ENCODE measurements around the gene SCYGR8. TPM values are rescaled to one million over a fixed set of nuclear protein-coding genes. Genes with fewer than 3 reads are reported as not detected.

The SCYGR8 gene
- polyA plus RNA-seq, 1 of the 3 experiments (the other 2 are of a cell fraction), result not detected

DNA sequence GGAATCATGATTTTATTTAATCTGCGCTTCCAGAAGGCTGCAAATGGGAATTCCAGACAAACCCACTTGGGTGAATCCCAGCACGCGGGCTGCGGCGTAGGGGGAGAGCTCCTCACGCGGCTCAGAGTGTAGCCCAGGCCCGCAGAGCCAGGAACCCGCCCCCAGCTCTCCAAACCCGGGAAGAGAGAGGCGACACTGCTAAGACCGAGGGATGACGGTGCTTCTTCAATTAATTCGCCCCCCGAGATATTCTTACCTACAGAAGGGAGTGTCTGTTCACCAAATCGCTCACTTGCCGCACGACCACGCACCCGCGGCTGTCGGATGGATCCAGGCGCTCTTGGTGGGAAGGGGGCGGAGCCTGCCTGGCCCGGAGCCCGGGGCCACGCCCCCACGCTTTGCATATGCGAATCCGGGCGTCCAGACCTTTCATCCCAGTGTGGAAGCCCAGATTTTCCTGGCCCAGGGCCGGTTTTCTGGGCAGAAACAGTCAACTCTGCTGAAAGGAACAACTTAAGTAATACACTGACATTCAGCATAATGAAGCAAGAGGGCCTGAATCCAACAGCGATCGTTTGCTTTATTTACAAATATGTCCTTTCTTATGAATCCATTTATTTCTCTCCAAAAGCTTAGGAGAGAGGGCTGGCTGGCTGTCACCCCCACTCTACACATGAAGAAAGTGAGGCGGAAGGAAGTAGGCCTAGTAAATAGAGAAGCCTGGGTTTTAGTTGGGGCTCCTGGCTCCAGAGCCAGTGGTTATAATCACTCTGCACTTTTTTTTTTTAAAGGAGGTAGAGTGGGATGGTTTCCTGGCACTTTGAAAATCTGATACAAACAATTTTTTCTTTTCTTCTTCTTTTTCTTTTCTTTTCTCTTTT is 27.8 kb upstream of the SCYGR8 start, which contains the start of gene SLC19A3:
SLC19A3 (minus strand) TSS at position 342 of the 881 bp plus-strand sequence. CDS start 15,710 bp downstream, outside the sequence.
- no peak within 1 kb of the TSS for H3K27ac ChIP-seq (ENCODE audit: low read depth in 2 of 2, low read length in 1 of 2)
- H3K9me2 ChIP-seq, result no peaks in the 10 kb centered on the region
- peaks cover 31% of the 10 kb centered on the region; the same call in 1 of the 2 replicates for H3K27me3 ChIP-seq (ENCODE audit: insufficient read depth)
- peak; percentile 86 for DNase-seq
- no peak within 1 kb of the TSS for H3K9ac ChIP-seq
- H3K4me3 ChIP-seq (ENCODE audit: low read depth in 2 of 2, low read length in 1 of 2), result peak within 1 kb of the TSS; percentile 47 to 64
- no peaks in the 10 kb centered on the region for H3K79me2 ChIP-seq (ENCODE audit: insufficient read depth)
- ChIA-PET CTCF (interaction anchor here (0.7 kb wide), 1 partner anchor 149 kb away, joined by 3 read pairs; no protein-coding TSS in a partner anchor), POLR2A (no interaction called here)
- TF ChIP-seq TAF1 (IDR thresholded peaks at IDR 0.05; ENCODE audit: borderline replicate concordance, low read depth, low read length) (no peak), GATA2 (CRISPR knock-in tag; IDR thresholded peaks at IDR 0.05) (no peak), FOSL2 (IDR thresholded peaks at IDR 0.05; ENCODE audit: borderline replicate concordance, low read depth) (no peak), RAD21 (IDR thresholded peaks at IDR 0.05; ENCODE audit: low read length) (no peak), SMC3 (IDR thresholded peaks at IDR 0.05; ENCODE audit: low read depth, low read length) (no peak), MEF2A (IDR thresholded peaks at IDR 0.05; ENCODE audit: borderline replicate concordance, low read depth) (no peak), GABPA (IDR thresholded peaks at IDR 0.05; ENCODE audit: low read depth) (no peak), TEAD4 (IDR thresholded peaks at IDR 0.05; ENCODE audit: borderline replicate concordance, insufficient read depth) (no peak), FOXJ3 (CRISPR knock-in tag; IDR thresholded peaks at IDR 0.05) (no peak), NRF1 (IDR thresholded peaks at IDR 0.05; ENCODE audit: low read depth, low read length) (no peak), CTCF (IDR thresholded peaks at IDR 0.05) (0 out of 2 replicates have a peak, but pooled peaks have one; percentile 13), JUND (IDR thresholded peaks at IDR 0.05) (no peak), MXI1 (IDR thresholded peaks at IDR 0.05; ENCODE audit: low read depth, low read length) (peak; percentile 28; the same call in 1 of the 2 replicates), FOXM1 (IDR thresholded peaks at IDR 0.05; ENCODE audit: low read depth) (no peak), YY1 (IDR thresholded peaks at IDR 0.05; ENCODE audit: low read depth) (no peak), NFIC (IDR thresholded peaks at IDR 0.05; ENCODE audit: borderline replicate concordance) (peak; percentile 47), TCF12 (IDR thresholded peaks at IDR 0.05) (no peak), PBX3 (IDR thresholded peaks at IDR 0.05) (no peak)
- TF ChIP-seq, protein P1, sequence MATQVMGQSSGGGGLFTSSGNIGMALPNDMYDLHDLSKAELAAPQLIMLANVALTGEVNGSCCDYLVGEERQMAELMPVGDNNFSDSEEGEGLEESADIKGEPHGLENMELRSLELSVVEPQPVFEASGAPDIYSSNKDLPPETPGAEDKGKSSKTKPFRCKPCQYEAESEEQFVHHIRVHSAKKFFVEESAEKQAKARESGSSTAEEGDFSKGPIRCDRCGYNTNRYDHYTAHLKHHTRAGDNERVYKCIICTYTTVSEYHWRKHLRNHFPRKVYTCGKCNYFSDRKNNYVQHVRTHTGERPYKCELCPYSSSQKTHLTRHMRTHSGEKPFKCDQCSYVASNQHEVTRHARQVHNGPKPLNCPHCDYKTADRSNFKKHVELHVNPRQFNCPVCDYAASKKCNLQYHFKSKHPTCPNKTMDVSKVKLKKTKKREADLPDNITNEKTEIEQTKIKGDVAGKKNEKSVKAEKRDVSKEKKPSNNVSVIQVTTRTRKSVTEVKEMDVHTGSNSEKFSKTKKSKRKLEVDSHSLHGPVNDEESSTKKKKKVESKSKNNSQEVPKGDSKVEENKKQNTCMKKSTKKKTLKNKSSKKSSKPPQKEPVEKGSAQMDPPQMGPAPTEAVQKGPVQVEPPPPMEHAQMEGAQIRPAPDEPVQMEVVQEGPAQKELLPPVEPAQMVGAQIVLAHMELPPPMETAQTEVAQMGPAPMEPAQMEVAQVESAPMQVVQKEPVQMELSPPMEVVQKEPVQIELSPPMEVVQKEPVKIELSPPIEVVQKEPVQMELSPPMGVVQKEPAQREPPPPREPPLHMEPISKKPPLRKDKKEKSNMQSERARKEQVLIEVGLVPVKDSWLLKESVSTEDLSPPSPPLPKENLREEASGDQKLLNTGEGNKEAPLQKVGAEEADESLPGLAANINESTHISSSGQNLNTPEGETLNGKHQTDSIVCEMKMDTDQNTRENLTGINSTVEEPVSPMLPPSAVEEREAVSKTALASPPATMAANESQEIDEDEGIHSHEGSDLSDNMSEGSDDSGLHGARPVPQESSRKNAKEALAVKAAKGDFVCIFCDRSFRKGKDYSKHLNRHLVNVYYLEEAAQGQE (IDR thresholded peaks at IDR 0.05; ENCODE audit: low read depth, low read length), result no peak
- TF ChIP-seq, protein P2, sequence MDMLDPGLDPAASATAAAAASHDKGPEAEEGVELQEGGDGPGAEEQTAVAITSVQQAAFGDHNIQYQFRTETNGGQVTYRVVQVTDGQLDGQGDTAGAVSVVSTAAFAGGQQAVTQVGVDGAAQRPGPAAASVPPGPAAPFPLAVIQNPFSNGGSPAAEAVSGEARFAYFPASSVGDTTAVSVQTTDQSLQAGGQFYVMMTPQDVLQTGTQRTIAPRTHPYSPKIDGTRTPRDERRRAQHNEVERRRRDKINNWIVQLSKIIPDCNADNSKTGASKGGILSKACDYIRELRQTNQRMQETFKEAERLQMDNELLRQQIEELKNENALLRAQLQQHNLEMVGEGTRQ (IDR thresholded peaks at IDR 0.05; ENCODE audit: borderline replicate concordance, low read depth, low read length), result no peak
- TF ChIP-seq, protein P3, sequence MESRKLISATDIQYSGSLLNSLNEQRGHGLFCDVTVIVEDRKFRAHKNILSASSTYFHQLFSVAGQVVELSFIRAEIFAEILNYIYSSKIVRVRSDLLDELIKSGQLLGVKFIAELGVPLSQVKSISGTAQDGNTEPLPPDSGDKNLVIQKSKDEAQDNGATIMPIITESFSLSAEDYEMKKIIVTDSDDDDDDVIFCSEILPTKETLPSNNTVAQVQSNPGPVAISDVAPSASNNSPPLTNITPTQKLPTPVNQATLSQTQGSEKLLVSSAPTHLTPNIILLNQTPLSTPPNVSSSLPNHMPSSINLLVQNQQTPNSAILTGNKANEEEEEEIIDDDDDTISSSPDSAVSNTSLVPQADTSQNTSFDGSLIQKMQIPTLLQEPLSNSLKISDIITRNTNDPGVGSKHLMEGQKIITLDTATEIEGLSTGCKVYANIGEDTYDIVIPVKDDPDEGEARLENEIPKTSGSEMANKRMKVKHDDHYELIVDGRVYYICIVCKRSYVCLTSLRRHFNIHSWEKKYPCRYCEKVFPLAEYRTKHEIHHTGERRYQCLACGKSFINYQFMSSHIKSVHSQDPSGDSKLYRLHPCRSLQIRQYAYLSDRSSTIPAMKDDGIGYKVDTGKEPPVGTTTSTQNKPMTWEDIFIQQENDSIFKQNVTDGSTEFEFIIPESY (IDR thresholded peaks at IDR 0.05; ENCODE audit: borderline replicate concordance, low read depth), result no peak
- H3K9me3 ChIP-seq, result no peaks in the 10 kb centered on the region
- H3K36me3 ChIP-seq (replicated peaks in 1 of 2; ENCODE audit: control insufficient read depth in 1 of 2, insufficient read depth in 2 of 2, low read length in 1 of 2), result no peaks in the 10 kb centered on the region
- peak within 1 kb of the TSS; percentile 85 for H2AFZ ChIP-seq (ENCODE audit: low read depth)
- H3K4me2 ChIP-seq, result peak within 1 kb of the TSS; percentile 78
- no peaks in the 10 kb centered on the region for H3F3A ChIP-seq (replicated peaks; ENCODE audit: insufficient read depth)
- H3K4me1 ChIP-seq (ENCODE audit: control insufficient read depth in 1 of 2, insufficient read depth in 2 of 2, low read depth in 1 of 2, low read length in 1 of 2), result peaks cover 3 to 4% of the 10 kb centered on the region in 2 experiments; a peak in 1 of 4 replicates
- WGBS (ENCODE audit: low lambda C conversion rate), result 7% methylated on average over 18 of the region's 35 CpGs
- no peaks in the 10 kb centered on the region for H4K20me1 ChIP-seq (ENCODE audit: insufficient read depth)
